Fibroblast of pulmonary artery (primary cell): ENCODE measurements around the gene SPRYD3.

Experiments used
- DNase-seq: peaks from one replicate; pipeline ENCODE4 v3.0.0-alpha.2; 2010; ENCODE audit warnings: low read depth
- H3K4me3 ChIP-seq: replicated peaks from 2 replicates; pipeline ENCODE4 v1.5.1; 2011; ENCODE audit warnings: low read depth, mild to moderate bottlenecking, control low read depth, low read length, moderate library complexity
- TF ChIP-seq, protein P1 (sequence below): IDR thresholded peaks from 2 replicates; pipeline ENCODE4 v1.5.1; 2011; ENCODE audit warnings: mild to moderate bottlenecking, control low read depth, low read length, inconsistent platforms; ENCODE audit errors: missing control alignments

Gene SPRYD3

DNA sequence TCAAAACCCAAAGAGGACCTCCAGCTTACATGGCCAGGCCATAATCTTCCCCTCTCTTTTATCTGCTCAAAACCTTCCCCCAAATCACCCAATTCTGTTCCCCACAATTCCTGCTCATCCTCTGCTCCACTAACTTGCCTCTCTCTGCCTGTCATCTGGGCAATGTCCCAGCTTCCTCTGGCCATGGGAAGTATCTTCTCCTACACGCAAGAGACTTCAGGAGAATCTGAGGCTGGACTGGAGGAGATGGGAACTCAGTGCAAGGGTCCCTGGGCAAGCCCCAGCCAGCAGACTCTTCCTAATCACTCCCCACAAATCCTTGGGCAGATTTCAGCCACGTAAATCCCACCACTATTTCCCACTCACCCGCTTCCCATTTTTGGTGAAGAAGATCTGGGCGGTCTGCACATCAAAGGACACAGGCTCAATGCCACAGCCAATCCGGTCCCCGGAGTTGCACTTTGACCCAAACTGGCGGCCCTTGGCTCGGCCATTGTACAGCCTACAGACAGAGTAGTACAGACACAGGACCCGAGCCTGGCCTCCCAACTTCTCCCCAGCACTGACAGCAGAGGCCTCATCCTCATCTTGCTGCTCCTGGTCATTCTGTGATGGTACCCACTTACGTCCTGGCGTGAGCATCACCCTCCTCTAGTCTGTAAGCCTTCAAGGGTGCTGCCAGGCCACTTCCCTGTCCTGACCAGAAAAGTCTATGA is 4.7 kb downstream of the SPRYD3 start:
- TF ChIP-seq, protein P1, sequence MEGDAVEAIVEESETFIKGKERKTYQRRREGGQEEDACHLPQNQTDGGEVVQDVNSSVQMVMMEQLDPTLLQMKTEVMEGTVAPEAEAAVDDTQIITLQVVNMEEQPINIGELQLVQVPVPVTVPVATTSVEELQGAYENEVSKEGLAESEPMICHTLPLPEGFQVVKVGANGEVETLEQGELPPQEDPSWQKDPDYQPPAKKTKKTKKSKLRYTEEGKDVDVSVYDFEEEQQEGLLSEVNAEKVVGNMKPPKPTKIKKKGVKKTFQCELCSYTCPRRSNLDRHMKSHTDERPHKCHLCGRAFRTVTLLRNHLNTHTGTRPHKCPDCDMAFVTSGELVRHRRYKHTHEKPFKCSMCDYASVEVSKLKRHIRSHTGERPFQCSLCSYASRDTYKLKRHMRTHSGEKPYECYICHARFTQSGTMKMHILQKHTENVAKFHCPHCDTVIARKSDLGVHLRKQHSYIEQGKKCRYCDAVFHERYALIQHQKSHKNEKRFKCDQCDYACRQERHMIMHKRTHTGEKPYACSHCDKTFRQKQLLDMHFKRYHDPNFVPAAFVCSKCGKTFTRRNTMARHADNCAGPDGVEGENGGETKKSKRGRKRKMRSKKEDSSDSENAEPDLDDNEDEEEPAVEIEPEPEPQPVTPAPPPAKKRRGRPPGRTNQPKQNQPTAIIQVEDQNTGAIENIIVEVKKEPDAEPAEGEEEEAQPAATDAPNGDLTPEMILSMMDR = no peak
- H3K4me3 ChIP-seq = no peak overlapping the region
- no peak for DNase-seq

DNA sequence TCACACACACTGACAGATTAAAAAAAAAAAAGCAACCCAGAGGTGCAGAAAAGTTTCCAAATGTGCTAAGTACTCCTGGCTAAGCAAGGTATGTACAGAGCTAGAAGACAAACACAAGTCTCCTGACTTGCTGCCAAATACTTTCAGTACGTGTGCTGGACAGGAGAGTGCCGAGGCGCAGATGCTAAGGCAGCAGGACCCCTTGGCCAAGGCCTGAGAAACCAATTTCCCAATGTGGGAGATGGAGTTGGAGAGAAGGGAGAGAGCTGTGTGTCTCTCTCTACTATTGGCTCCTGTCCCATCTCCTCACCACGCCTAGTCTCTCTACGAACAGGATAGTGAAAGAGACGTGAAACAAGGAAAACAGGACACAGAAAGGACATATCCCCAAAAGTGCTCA is 5.3 kb downstream of the SPRYD3 start:
- TF ChIP-seq, protein P1 = no peak
- H3K4me3 ChIP-seq = no peak overlapping the region
- DNase-seq = no peak

DNA sequence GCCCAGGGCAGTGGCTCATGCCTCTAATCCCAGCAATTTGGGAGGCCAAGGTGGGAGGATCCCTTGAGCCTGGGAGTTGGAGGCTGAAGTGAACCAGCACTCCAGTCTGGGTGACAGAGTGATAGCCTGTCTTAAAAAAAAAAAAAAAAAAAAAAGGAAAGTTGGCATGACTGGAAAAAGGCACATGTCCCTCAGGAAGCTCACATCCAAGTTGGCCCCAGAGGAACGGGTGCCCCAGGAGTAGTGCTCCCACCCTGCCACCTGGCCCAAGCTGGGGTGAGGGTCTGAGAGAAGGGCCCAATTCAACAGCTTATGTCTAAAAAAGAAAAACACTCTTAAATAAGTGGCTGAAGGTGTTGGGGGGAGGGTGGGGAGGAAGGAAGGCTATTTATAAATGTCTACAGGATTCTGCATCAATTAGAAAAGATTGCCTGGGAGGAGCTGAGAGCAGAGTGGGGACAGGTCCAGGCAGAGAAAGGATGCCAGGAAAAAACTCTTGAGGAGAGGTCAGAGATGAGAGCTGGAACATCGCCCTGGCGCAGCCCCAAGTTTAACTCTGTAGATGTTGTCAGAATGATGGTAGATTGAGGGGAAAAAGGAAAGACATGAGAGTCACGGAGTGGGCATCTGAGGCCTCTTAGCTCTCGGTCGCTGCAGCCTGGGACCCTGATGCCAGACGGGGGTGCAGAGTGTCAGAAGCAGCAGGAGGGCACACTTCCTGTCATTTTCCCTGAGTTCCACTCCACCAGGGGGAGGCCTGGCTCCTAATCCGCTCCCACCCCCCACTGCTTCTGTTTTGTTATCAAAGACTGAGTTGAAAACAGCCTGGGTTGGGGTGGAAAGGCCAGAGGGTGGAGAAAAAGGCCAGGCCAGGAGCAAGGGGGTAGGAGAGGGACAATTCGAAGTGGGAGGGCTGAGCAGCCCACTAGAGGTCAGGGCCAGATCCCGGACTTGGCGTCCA is 7.3 kb downstream of the SPRYD3 start:
- peak; percentile 62 for DNase-seq

GRCh38 chr12:53070877-53071492 is 8.2 kb downstream of the SPRYD3 start:
- H3K4me3 ChIP-seq = no peak overlapping the region
- TF ChIP-seq, protein P1 = no peak
- no peak for DNase-seq

More for the DNA sequence above, 7.3 kb downstream of the SPRYD3 start:
- H3K4me3 ChIP-seq = no peak overlapping the region
- TF ChIP-seq, protein P1 = peak; percentile 31

DNA sequence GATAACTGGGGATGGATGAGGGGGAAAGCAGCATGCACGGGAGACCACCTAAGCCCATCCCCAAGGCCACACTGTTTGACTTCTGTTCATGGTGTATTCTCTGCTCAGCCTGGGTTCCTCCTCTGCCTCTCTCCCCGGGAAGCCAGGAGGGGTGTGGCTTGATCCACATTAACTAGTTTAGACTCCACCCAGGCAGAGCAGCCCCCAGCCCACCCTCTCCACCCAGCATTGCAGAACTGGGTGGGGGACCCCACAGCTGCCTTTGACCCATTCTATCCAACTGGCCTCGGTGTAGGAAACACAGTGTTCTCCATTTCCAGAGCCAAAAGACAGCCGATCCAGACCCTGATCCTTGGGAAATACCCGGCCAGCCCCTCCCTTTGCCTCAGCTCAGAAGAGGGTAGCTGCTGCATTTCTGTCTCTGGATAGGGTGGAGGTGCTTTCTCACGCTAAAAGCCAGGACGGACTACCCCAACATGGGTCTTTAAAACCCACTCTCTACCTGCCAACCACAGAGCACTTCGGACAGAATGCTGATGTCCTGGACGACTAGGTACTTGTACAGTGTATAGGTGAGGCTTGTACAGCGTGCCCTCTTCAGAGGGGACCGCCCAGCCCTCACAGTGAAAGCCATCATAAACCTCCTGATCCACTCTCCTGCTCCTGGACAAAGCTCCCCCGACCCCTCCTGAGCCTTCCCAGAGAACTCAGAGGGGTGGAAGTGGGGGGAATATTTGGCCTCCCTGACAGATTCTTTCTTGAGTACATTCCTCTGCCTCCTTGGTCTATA is 9.4 kb downstream of the SPRYD3 start:
- H3K4me3 ChIP-seq = no peak overlapping the region
- DNase-seq = no peak

More for the DNA sequence above, 9.4 kb downstream of the SPRYD3 start:
- TF ChIP-seq, protein P1 = no peak
